GM21786 (cell line): Measurements from ENCODE around the gene ENPP1.
"Not testable (repeated sequence)": the region's sequence is repeated elsewhere in the genome, so short reads cannot be mapped to it uniquely, and the experiment has no call there.

Source experiments
- ATAC-seq: cut with Tn5 transposase; IDR thresholded peaks from one replicate; pipeline ENCODE4 v1.9.1; 2021; ENCODE audit not compliant: unreplicated experiment

ENPP1 gene

DNA sequence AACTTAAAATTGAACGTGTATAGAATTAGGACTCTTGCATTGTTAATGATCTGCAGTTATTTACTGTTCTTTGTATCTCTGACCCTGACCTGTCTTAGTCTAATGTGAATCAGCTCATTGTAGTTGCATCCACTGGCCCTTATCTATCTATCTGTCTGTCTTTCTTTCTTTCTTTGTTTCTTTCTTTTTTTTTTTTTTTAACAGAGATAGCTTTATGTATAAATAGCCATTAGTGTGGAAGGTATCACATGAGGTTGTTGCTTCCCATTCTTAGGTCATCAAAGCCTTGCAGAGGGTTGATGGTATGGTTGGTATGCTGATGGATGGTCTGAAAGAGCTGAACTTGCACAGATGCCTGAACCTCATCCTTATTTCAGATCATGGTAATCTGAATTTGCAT lies 59.9 kb downstream of the ENPP1 start:
- ATAC-seq = no peak

DNA sequence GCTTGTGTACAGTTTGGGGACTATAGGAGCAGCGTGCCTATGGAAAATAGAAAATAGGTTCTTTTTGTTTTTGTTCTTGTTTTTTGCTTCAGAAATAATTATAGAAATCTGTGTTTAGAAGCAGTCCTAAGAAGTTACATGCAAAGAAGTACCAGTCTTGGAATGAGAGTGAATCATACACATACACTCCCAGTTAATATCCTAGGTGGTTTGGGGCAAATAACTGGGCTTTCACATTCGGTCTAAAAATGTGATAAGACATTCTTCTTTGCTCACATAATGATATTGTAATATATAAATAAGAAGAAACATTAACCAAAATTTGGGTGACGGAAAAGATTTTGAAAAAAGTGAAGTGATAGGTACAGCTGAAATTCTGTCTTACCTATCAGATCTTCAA lies 61.0 kb downstream of the ENPP1 start:
- ATAC-seq = no peak

DNA sequence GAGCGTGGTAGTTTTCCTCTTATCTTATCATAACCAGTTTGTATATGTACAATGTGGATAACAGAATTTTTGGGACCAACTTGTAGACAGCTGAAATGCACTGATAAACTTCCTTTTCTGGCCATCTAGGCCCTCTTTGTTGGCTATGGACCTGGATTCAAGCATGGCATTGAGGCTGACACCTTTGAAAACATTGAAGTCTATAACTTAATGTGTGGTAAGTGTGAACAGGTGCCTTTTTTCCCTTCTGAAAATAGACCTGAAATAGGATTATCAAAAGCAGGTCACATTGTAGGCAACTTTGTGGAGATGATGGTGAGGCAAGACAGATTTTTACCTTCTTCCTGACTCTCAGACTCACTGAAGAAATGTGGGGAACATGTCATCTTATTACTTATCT lies 67.8 kb downstream of the ENPP1 start:
- ATAC-seq = no peak

DNA sequence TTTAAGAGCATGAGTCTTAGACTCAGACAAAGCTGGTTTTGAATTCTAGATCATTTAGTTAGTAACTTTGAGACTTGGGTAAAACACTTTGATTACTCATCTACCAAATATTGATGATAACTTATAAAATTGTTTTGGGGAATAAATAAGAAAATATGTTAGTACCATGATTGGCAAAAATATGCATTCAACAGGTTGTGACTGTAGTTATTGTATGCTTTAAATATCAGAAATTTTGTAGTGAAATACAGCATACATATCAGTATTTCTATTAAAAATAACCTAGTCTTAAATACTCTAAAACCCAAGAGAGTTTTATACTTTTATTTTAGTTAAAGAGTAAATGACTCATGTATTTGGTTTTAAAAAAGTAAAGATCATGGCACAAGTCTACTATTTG lies 68.7 kb downstream of the ENPP1 start:
- ATAC-seq = no peak

DNA sequence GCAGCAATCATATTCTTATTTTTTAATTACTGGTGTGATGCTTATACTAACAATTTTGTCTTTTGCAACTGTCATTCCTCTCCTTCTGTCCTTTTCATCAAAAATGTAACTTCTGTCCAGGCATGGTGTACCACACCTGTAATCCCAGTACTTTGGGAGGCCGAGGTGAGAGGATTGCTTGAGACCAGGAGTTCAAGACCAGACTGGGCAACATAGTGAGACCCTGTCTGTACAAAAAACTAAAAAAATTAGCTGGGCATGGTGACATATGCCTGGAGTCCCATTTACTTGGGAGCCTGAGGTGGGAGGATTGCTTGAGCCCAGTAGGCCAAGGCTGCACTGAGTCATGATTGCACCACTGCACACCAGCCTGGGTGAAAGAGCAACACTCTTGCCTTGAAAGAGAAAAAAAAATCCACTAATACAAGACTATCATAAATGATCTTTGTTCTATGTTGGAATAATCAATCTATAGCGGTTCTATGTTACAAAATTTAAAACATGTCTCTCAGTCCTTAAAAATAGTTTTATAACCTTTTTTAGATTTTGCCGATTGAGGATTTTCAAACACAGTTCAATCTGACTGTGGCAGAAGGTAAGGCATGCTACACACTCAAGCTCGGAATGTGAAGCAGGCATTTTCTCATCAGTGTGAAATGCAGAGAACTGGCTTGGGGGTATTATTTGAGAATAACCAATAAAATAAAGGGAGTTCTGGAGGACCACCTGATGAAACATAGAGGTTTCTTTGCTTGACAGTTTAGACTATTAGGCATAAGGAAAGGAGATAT lies 70.4 kb downstream of the ENPP1 start:
- ATAC-seq = no peak

DNA sequence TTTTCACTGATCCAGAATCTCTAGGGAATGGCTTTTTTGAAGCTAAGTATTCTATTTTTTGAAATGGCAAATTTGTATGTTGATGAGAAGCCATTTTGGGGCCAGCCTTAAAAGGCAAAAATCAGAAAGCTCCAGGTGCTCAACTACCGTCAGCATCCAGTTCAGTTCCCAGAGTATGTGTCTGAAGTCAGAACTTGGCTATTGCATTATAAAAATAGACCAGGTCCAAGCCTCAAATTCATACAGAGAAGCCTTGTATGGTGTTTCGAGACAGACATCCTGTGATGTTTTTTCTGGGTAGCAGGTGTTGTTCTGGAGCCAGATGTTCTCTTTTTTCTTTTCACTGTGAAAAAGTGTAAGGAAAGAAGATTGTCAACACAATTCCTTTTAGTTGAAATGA lies 75.2 kb downstream of the ENPP1 start:
- ATAC-seq = no peak

DNA sequence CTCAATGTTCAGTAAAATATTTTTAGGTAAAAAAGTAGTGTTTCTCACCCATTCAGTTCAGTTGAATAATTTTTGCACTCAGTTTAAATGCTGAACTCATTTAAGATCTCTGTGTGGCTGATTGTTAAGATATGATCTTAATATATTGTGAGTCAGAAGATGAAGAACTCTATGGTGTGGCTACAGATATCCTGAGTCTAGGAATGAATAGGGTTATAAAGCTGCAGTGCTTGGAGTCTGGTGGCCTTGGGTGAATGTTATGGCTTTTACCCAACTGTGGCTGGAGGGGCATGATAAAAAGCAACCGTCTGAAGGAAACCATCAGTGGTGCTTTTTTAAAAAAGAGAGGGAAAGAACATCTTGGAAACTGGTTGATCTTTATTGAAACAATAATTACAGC lies 77.4 kb downstream of the ENPP1 start:
- no peak for ATAC-seq

DNA sequence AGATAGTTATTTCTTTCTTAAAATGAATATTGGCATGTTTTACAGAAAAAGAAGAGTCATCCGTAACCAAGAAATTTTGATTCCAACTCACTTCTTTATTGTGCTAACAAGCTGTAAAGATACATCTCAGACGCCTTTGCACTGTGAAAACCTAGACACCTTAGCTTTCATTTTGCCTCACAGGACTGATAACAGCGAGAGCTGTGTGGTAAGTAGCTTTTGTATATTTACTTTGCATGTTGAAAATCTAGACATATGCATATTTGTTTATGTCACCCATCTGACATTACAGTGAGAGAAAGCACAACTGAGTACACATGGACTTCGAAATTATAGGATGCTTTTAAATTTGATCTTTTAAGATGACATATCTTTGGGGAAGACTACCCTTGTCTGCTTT lies 78.7 kb downstream of the ENPP1 start:
- ATAC-seq = no peak

DNA sequence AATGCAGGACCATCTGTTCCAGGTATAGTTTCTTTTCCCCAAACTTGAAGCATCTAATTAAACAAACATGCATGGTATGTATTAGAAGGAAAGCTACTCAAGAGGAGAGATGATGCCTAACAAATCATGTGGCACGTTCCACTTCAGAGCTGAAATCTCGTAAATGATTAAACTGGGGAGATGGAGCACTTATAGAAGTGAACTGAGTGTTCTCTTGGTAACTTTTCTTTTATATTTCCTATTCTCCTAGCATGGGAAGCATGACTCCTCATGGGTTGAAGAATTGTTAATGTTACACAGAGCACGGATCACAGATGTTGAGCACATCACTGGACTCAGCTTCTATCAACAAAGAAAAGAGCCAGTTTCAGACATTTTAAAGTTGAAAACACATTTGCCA lies 82.3 kb downstream of the ENPP1 start:
- no peak for ATAC-seq

DNA sequence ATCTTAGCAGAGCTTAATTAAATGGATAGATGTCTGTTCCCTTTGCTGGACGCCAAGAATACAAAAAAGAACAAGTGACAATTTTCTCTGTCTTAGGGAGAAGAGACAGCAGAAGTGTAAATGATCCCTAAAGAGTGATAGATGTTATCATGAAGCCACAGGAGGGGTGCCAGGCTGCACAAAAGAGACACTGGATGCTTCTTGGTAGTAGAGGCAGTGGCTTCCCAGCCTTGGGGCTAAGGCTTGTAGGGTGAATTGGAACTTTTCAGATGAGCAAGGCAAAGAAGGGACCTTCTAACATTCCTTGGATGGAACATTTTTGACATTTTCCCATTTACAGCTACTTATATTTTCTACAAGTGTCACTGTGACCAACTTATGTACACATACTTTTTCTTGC lies 85.4 kb downstream of the ENPP1 start:
- no peak for ATAC-seq

DNA sequence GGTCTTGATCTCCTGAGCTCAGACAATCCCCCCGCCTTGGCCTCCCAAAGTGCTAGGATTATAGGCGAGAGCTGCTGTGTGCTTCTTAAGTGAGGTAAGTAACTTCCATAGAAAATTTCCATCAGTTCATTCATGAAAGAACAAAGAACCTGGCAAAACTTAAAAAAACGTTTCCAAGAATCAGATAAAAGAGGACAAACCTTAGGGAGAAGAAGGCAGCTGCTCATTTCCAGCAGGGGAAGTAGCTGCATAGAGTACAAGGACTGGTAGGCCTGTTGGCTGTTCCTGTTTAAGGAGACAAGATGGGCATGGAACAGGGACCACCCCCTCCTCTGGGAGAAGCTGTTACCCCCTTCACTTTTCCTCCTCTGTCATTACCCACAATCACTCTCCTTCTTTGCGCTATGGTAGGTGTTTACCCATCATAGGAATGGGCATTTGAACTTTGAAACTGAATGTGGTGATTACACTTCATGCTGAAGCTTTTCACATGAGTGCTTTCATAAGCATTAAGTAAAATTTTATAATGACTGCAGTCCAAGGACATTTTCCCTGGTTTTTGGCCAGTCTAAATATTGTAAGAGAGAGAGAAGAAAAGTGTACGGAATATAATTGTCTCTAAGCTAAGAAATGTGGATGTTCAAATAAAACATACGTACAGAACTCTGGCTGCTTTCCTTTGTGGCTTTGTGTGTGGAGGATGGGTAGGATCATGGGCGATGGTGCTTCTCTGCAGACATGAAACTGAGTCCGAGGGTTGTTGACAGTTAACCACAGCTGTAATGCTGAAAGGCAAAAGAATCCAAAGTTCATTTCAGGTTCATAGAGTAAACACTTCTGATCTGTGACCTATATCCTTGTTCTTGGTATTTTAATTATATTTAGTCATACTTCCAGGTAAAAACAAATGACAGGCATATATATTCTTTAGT lies 86.9 kb downstream of the ENPP1 start:
- ATAC-seq = no peak

DNA sequence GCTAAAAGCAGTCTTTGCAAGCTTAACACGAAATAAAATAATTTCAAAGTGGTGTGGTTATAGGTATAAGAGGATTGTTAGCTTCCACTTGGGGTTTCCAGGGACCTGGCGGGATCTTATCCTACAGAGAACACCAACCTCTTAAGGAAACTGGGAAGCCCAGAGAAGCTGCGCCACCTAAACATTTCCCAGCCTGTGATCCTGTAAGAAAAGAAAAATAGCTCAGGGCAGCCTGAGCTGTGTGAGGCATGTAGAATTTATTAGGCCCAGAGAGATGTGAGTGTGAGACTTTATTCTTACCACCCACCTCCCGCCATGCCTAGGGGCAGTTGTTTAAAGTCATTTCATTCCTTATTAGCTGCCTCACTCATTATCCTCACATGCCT lies 89.2 kb downstream of the ENPP1 start:
- ATAC-seq = no peak

DNA sequence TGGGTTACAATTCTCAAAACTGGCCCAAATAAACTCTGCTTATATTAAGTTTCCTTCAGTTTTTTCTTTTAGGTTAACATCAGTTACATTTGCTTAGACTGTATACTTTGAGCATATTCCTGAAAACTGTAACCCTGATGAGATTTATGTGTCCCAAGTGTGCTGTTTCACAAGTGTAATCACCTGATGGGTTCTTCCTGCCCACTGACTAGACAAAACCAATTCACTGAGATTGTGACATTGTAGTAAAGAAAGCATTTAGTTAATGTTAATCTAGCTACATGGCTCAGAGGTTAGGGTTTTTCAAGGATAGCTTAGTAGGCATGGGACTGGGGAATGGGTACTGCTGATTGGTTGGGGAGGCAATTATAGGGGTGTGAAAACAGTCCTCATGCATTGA lies 89.8 kb downstream of the ENPP1 start:
- ATAC-seq = no peak

DNA sequence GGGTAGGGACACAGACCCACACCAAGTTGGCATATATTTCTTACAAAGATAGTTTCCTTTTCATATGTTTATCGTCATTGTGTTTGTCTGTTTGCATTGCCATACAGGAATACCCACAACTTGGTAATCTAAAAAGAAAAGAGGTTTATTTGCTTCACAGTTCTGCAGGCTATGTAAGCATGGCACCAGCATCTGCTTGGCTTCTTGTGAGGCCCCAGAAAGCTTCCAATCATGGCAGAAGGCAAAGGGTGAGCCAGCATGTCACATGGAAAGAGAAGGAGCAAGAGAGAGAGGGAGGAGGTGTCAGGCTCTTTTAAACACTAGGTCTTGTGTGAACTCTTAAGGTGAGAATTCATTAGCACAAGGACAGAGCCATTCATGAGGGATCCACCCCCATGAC lies 90.9 kb downstream of the ENPP1 start:
- ATAC-seq = no peak

DNA sequence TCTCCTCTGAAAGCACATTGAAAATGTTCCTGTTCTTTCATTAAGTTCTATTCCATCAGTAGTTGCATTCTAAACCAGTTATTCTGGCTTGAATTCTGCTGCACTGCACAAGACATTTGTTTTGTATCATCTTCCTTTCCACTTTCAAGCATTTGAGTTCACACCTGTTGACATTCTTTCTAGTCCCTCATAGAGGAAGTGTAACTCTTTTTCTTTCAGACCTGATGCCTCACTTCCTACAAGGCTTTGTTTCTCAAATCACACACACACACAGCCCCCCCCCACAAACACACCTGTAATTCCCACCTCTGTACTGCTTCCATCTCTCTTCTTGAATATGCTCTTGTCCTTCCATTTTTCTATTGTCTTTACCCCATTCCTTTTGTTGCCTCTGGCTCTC lies 92.4 kb downstream of the ENPP1 start:
- ATAC-seq = no peak

DNA sequence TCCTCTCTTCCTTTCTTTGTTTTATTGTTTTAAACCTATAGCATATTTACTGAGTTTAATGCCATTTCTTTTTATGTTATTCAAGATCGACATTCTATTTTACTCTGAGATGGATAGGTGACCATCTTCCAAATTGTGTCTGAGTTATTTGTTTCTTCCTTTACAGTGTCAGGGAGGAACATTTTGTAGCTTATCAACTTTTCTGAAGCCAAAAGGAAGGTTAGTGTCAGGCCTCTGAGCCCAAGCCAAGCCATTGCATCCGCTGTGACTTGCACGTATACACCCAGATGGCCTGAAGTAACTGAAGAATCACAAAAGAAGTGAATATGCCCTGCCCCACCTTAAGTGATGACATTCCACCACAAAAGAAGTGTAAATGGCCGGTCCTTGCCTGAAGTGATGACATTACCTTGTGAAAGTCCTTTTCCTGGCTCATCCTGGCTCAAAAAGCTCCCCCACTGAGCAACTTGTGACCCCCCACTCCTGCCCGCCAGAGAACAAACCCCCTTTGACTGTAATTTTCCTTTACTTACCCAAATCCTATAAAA lies 93.6 kb downstream of the ENPP1 start:
- ATAC-seq = not testable (repeated sequence)

DNA sequence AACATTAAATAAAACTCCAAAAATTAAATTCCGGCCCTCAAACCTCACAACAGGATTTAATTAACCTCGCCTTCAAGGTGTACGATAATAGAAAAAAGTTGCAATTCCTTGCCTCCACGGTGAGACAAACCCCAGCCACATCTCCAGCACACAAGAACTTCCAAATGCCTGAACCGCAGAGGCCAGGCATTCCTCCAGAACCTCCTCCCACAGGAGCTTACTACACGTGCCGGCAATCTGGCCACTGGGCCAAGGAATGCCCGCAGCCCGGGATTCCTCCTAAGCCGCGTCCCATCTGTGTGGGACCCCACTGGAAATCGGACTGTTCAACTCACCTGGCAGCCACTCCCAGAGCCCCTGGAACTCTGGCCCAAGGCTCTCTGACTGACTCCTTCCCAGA lies 95.9 kb downstream of the ENPP1 start:
- not testable (repeated sequence) for ATAC-seq

DNA sequence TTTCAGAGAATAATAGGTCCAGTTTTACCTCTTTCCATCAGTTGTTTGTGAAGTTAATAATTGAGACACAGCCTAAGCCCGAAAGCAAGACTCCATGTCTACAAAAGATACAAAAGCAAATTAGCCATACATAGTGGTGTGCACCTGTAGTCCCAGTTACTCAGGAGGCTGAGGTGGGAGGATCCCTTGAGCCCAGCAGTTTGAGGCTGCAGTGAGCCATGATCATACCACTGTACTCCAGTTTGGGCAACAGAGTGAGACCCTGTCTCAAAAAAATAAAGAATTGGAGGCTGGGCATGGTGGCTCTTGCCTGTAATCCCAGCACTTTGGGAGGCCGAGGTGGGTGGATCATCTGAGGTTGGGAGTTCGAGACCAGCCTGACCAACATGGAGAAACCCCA lies 101.0 kb downstream of the ENPP1 start:
- not testable (repeated sequence) for ATAC-seq

DNA sequence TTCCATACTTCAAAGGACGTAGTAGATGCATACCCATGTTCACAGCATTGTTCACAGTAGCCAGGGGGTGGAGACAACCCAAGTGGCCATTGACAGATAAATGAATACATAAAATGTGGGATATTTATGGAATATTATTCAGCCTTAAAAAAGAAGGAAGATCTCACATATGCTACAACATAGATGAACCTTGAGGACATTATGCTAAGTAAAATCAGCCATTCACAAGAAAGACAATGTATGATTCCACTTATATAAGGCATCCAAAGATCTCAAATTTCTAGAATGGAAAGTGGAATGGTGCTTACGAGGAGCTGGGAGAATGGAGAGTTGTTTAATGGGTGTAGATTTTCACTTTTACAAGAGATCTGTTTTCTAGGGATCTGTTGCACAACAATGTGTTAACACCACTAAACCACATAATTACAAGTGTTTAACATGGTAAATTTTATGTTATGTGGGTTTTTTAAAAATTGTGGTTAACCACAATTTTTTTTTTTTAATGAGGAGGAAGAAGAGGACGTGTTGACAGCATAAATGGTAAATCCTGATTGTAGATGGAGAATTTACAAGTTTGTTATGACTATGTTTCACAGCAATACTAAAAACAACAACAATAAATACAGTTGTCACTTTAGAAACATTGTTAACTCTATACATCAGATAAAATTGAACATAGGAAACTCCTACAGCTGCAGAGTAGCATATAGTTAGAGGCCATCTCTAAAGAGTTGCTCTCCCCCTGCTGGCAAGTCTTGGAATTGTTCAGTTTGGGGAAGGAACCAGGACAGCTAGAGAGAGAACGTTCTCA lies 101.8 kb downstream of the ENPP1 start:
- peak; percentile 99 for ATAC-seq

DNA sequence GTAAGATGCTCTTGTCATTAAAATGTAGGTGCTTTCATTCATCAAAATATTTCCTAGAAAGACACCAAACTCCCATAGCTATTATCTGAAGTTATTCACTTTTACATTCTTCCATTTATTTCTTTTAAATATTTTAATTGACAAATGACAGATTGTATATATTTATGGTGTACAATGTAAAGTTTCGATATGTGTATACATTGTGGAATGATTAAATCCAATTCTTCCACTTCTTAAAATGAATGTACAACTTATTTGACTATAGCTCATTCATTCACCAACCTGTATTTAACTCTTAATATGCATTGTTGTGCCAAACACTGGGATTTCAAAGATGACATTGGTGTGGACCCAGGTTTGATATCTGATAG lies 102.4 kb downstream of the ENPP1 start:
- peak; percentile 15 for ATAC-seq

DNA sequence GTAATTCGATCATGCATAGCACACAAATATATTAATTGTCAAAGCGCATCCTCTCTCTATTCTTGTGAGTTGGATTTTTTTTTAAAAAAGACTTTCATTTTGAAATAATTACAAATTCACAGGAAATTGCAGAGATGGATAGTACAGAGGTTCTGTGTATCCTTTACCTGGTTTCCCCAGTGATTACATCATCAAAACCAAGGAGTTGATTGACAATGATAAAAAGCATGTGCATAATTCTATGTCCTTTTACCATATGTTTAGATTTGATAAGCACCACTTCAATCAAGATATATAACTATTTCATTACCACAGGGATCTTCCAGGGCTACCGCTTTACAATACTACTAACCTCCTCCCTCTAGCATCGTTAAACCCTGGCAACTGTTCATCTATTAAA lies 103.1 kb downstream of the ENPP1 start:
- no peak for ATAC-seq
